ENCODE results near the gene RBM33. TPM values are rescaled to one million over a fixed set of nuclear protein-coding genes. Genes with fewer than 3 reads are reported as not detected.

RBM33 gene
- total and polyA plus RNA-seq, 2 of the 4 experiments (the other 2 are of a cell fraction), result 7.3 to 10.8 TPM

- H3K4me1 ChIP-seq (ENCODE audit: control insufficient read depth, insufficient read depth, low read length), result peaks cover 2% of the 10 kb centered on the region; the same call in 1 of the 2 replicates
- H3K56ac ChIP-seq (ENCODE audit: extremely low read depth, insufficient read depth, low read length), result no peak overlapping the region
- intact Hi-C loops (cut with micrococcal nuclease), result loop anchor here (10.0 kb wide), 1 partner anchor 1342 kb away; the partner anchor contains the start of gene UBE3C
- H4K20me1 ChIP-seq (ENCODE audit: insufficient read depth, low read length), result no peaks in the 10 kb centered on the region
- dilution Hi-C loops (cut with HindIII; ENCODE audit: low sequenced_read_pairs, unreplicated experiment), result no loop called here
- no peak overlapping the region for H3K4me3 ChIP-seq (ENCODE audit: insufficient read depth, low read depth, low read length)
- H3K9ac ChIP-seq (ENCODE audit: low read depth, low read length), result no peak overlapping the region
- no peaks in the 10 kb centered on the region for H3K9me3 ChIP-seq (ENCODE audit: control insufficient read depth, insufficient read depth, low read length)
- CTCF ChIA-PET, result no interaction called here
- no peak overlapping the region for H3K23ac ChIP-seq (ENCODE audit: low read depth, low read length)
- no peak overlapping the region for H3K18ac ChIP-seq (ENCODE audit: low read depth, low read length)
- ATAC-seq (ENCODE audit: low read depth), result no peak
- H2AK5ac ChIP-seq (ENCODE audit: low read depth, low read length), result no peak overlapping the region
- no peaks in the 10 kb centered on the region for H3K79me1 ChIP-seq (ENCODE audit: low read depth in 1 of 2, low read length in 2 of 2)
- no peak overlapping the region for H2BK15ac ChIP-seq (ENCODE audit: low read depth, low read length)
- 83 to 100% methylated on average over 2 of the region's 14 CpGs for WGBS, 2 experiments (ENCODE audit: extremely low coverage in 2 of 2, insufficient read length in 1 of 2)
- no peak overlapping the region for H4K8ac ChIP-seq (ENCODE audit: low read depth in 2 of 2, low read length in 2 of 2)
- no peak overlapping the region for H4K91ac ChIP-seq (ENCODE audit: insufficient read depth, low read depth, low read length)
- POLR2A ChIA-PET (ENCODE audit: unreplicated experiment), result no interaction called here
- H2BK120ac ChIP-seq (ENCODE audit: low read depth, low read length), result no peak overlapping the region
- no peak for DNase-seq
- no peak overlapping the region for H2BK20ac ChIP-seq (ENCODE audit: low read depth, low read length)
- BruUV-seq (replicated peaks), result no TSS peak
- H3K14ac ChIP-seq (replicated peaks; ENCODE audit: low read depth, low read length), result no peak overlapping the region
- H3K36me3 ChIP-seq (ENCODE audit: control insufficient read depth, insufficient read depth, low read length), result no peaks in the 10 kb centered on the region
- H3K27me3 ChIP-seq (ENCODE audit: control insufficient read depth, insufficient read depth, low read length), result peaks cover 11% of the 10 kb centered on the region
- no peak overlapping the region for H3K27ac ChIP-seq (ENCODE audit: insufficient read depth, low read length)
- H3K4ac ChIP-seq (ENCODE audit: low read depth, low read length), result no peak overlapping the region
- no peak overlapping the region for H2AK9ac ChIP-seq (replicated peaks; ENCODE audit: low read depth, low read length, poor library complexity)
- no peak overlapping the region for H3K4me2 ChIP-seq (ENCODE audit: low read depth, low read length)
- H4K5ac ChIP-seq (ENCODE audit: low read depth, low read length), result no peak overlapping the region
- in situ Hi-C loops (cut with MboI; ENCODE audit: low sequenced_read_pairs), result no loop called here
- TF ChIP-seq MAZ (IDR thresholded peaks at IDR 0.05; ENCODE audit: borderline replicate concordance, low read depth, low read length), result no peak
- TF ChIP-seq CTCF (conservative IDR thresholded peaks at IDR 0.05; ENCODE audit: low read depth, low read length), result no peak
- no peak for TF ChIP-seq NFE2L2 (IDR thresholded peaks at IDR 0.05; ENCODE audit: low read depth, low read length)
- no peak for TF ChIP-seq RAD21 (IDR thresholded peaks at IDR 0.05; ENCODE audit: low read length)
- TF ChIP-seq USF2 (IDR thresholded peaks at IDR 0.05; ENCODE audit: low read depth, low read length), result no peak
- TF ChIP-seq MAFK (IDR thresholded peaks at IDR 0.05; ENCODE audit: low read depth, low read length), result no peak
- no peak for TF ChIP-seq MXI1 (IDR thresholded peaks at IDR 0.05; ENCODE audit: borderline replicate concordance, low read depth, low read length)
- no peak for TF ChIP-seq ELK1 (IDR thresholded peaks at IDR 0.05; ENCODE audit: borderline replicate concordance, low read depth, low read length)
- TF ChIP-seq RFX5 (IDR thresholded peaks at IDR 0.05; ENCODE audit: low read depth, low read length), result no peak
- TF ChIP-seq CHD1 (IDR thresholded peaks at IDR 0.05; ENCODE audit: low read depth, low read length), result no peak
- no peak for TF ChIP-seq SMC3 (IDR thresholded peaks at IDR 0.05; ENCODE audit: low read depth, low read length)
- no peak for TF ChIP-seq BHLHE40 (IDR thresholded peaks at IDR 0.05; ENCODE audit: low read depth, low read length)
- TF ChIP-seq RCOR1 (IDR thresholded peaks at IDR 0.05; ENCODE audit: insufficient replicate concordance, low read length), result no peak
- TF ChIP-seq FOS (IDR thresholded peaks at IDR 0.05; ENCODE audit: low read depth, low read length), result no peak
- H3K9me1 ChIP-seq (ENCODE audit: insufficient read depth, low read length), result peaks cover 4% of the 10 kb centered on the region; the same call in 1 of the 2 replicates
- H2BK5ac ChIP-seq (ENCODE audit: low read depth, low read length, poor library complexity, severe bottlenecking), result no peak overlapping the region
- H2AFZ ChIP-seq (replicated peaks; ENCODE audit: low read length, poor library complexity), result no peak overlapping the region
Observed at GRCh38 chr7:155792315-155792960, 148.0 kb downstream of the RBM33 start.
